Neuron (in vitro differentiated cells): ENCODE results near the gene OLFML3.
"Not testable (repeated sequence)": the region's sequence is repeated elsewhere in the genome, so short reads cannot be mapped to it uniquely, and the experiment has no call there.

Experiments
- H2AFZ ChIP-seq: one replicate; pipeline ENCODE4 v1.6.1; 2013; ENCODE audit warnings: low read depth, mild to moderate bottlenecking, inconsistent platforms, low read length, moderate library complexity
- H3K27me3 ChIP-seq: one replicate; pipeline ENCODE4 v1.6.1; 2013; ENCODE audit warnings: low read length; ENCODE audit not compliant: insufficient read depth
- H3K36me3 ChIP-seq: one replicate; pipeline ENCODE4 v1.6.1; 2013; ENCODE audit warnings: low read length; ENCODE audit not compliant: insufficient read depth
- H3K4me1 ChIP-seq: one replicate; pipeline ENCODE4 v1.6.1; 2013; ENCODE audit warnings: low read length; ENCODE audit not compliant: insufficient read depth
- H3K4me3 ChIP-seq: 2 replicates; pipeline ENCODE4 v1.5.1; 2013; ENCODE audit warnings: mild to moderate bottlenecking, low read length, moderate library complexity
- H3K9me3 ChIP-seq: one replicate; pipeline ENCODE4 v1.6.1; 2013; ENCODE audit warnings: low read length

The OLFML3 gene

DNA sequence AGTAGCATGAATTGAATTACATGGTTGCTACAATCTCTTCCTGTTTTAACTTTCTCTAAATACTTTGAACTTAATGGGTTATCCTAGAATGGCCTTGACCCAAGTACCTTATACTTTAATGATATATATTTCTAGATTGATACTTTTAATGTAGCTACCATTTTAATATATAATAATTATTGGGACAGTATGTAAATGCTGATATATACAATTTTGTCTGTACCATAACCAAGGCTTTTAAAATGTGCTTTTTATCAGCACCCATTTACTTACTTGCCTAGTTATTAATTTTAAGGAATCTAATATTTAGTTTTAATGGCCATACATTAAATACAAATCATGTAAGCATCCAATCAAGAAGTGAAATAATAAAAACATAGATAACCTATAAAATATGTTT is 36.7 kb upstream of the OLFML3 start:
- Histone ChIP-seq H3K4me3 (no peak overlapping the region), H3K36me3 (peaks cover 31% of the 10 kb centered on the region)

GRCh38 chr1:113943028-113943811 is 36.1 kb upstream of the OLFML3 start:
- H3K4me1 ChIP-seq, result no peaks in the 10 kb centered on the region
- peaks cover 31% of the 10 kb centered on the region for H3K36me3 ChIP-seq
- H2AFZ ChIP-seq, result no peak overlapping the region
- no peak overlapping the region for H3K4me3 ChIP-seq
- no peaks in the 10 kb centered on the region for H3K27me3 ChIP-seq
- peaks cover 7% of the 10 kb centered on the region for H3K9me3 ChIP-seq

More for the DNA sequence above, 36.7 kb upstream of the OLFML3 start:
- Histone ChIP-seq H3K4me1 (no peaks in the 10 kb centered on the region), H3K9me3 (peaks cover 7% of the 10 kb centered on the region), H2AFZ (no peak overlapping the region), H3K27me3 (no peaks in the 10 kb centered on the region)

GRCh38 chr1:113945329-113945728 is 33.9 kb upstream of the OLFML3 start:
- Histone ChIP-seq H2AFZ (no peak overlapping the region), H3K4me1 (no peaks in the 10 kb centered on the region), H3K9me3 (peaks cover 7% of the 10 kb centered on the region), H3K4me3 (no peak overlapping the region), H3K27me3 (no peaks in the 10 kb centered on the region), H3K36me3 (peaks cover 29% of the 10 kb centered on the region)

DNA sequence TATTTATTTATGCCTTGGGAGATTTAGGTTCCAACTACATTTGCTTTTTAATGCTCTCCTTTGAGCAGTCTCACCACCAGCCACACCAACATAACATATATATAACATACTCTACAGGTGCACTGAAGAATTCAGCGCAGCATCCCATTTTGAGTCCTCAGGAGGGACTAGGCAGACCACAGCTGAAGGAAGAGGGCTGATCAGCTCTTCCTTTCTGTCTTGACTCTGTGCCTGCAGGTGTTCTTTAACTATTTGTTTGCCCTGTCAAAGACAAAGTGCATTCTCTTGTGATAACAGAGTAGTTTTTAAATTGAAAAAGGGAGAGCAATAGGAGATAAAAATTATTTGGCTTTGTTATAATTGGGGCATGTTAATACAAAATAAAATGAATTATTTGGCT is 33.2 kb upstream of the OLFML3 start:
- no peaks in the 10 kb centered on the region for H3K4me1 ChIP-seq
- peaks cover 7% of the 10 kb centered on the region for H3K9me3 ChIP-seq
- no peak overlapping the region for H2AFZ ChIP-seq
- peaks cover 21% of the 10 kb centered on the region for H3K36me3 ChIP-seq
- H3K4me3 ChIP-seq, result no peak overlapping the region
- H3K27me3 ChIP-seq, result no peaks in the 10 kb centered on the region

GRCh38 chr1:113946678-113947387 is 32.4 kb upstream of the OLFML3 start:
- no peaks in the 10 kb centered on the region for H3K27me3 ChIP-seq
- H3K9me3 ChIP-seq, result peaks cover 7% of the 10 kb centered on the region
- H3K36me3 ChIP-seq, result peaks cover 17% of the 10 kb centered on the region
- no peak overlapping the region for H2AFZ ChIP-seq
- no peak overlapping the region for H3K4me3 ChIP-seq
- H3K4me1 ChIP-seq, result no peaks in the 10 kb centered on the region

GRCh38 chr1:113947388-113948107 is 31.7 kb upstream of the OLFML3 start:
- Histone ChIP-seq H2AFZ (no peak overlapping the region), H3K36me3 (peaks cover 15% of the 10 kb centered on the region)

DNA sequence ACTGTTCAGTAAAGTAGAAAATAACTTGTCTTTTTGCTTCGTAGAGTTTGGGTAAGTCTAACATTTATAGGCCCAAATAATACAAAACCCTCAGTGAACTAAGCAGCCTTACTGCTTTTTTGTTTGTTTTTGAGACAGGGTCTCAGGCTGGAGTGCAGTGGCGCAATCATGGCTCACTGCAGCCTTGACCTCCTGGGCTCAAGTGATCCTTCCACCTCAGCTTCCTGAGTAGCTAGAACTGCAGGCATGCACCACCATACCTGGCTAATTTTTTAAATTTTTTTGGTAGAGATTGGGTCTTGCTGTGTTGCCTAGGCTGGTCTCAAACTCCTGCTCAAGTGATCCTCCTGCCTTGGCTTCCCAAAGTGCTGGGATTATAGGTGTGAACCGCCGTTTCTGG is 31.1 kb upstream of the OLFML3 start:
- H3K36me3 ChIP-seq, result peaks cover 10% of the 10 kb centered on the region
- not testable (repeated sequence) for H2AFZ ChIP-seq, H3K4me3 ChIP-seq, H3K4me1 ChIP-seq, H3K9me3 ChIP-seq, H3K27me3 ChIP-seq

More at GRCh38 chr1:113947388-113948107, 31.7 kb upstream of the OLFML3 start:
- Histone ChIP-seq H3K4me1 (no peaks in the 10 kb centered on the region), H3K27me3 (no peaks in the 10 kb centered on the region), H3K9me3 (peaks cover 7% of the 10 kb centered on the region), H3K4me3 (no peak overlapping the region)

- Histone ChIP-seq H3K27me3 (no peaks in the 10 kb centered on the region), H3K4me3 (no peak overlapping the region), H3K36me3 (peaks cover 8% of the 10 kb centered on the region), H3K4me1 (no peaks in the 10 kb centered on the region), H2AFZ (no peak overlapping the region), H3K9me3 (peaks cover 4% of the 10 kb centered on the region)
Measured at GRCh38 chr1:113949007-113949406, 30.3 kb upstream of the OLFML3 start.

DNA sequence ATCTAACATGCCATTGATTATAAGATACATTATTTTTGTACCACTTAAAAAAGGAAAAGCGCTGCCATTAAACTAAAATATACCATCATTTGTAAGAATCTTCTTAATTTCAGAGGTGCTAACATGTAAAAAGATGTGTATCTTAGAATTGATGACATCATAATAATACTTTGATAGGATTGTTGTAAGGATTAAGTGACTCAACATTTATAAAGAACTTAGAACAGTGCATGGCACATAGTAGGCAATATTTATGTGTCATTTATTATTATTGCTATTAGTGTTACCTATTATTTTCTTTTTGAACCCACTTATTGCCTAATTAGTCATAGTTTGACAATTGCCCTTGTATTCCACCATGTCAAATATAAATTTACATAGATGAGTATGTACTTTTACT is 28.4 kb upstream of the OLFML3 start:
- no peak overlapping the region for H3K4me3 ChIP-seq
- H3K36me3 ChIP-seq, result peaks cover 13% of the 10 kb centered on the region
- no peaks in the 10 kb centered on the region for H3K9me3 ChIP-seq

GRCh38 chr1:113951719-113952118 is 27.6 kb upstream of the OLFML3 start:
- Histone ChIP-seq H3K4me1 (no peaks in the 10 kb centered on the region), H3K4me3 (no peak overlapping the region), H3K36me3 (peaks cover 17% of the 10 kb centered on the region), H3K9me3 (no peaks in the 10 kb centered on the region), H2AFZ (no peak overlapping the region), H3K27me3 (no peaks in the 10 kb centered on the region)

More for the DNA sequence above, 28.4 kb upstream of the OLFML3 start:
- Histone ChIP-seq H3K4me1 (no peaks in the 10 kb centered on the region), H3K27me3 (no peaks in the 10 kb centered on the region), H2AFZ (no peak overlapping the region)

DNA sequence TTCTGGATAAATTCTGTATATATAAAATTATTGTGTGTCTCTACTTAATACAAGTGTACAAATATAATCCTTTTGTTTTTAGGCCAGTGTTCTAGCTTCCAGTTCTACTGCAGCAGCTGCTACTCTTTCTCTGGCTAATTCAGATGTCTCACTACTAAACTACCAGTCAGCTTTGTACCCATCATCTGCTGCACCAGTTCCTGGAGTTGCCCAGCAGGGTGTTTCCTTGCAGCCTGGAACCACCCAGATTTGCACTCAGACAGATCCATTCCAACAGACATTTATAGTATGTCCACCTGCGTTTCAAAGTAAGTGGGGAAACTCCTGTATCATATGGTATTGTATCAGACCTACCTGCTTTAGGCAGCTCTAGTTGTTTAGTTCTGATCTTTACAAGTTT is 21.3 kb upstream of the OLFML3 start:
- H2AFZ ChIP-seq, result no peak overlapping the region
- no peaks in the 10 kb centered on the region for H3K4me1 ChIP-seq
- no peaks in the 10 kb centered on the region for H3K9me3 ChIP-seq
- no peaks in the 10 kb centered on the region for H3K27me3 ChIP-seq
- peaks cover 51% of the 10 kb centered on the region for H3K36me3 ChIP-seq
- H3K4me3 ChIP-seq, result no peak overlapping the region

DNA sequence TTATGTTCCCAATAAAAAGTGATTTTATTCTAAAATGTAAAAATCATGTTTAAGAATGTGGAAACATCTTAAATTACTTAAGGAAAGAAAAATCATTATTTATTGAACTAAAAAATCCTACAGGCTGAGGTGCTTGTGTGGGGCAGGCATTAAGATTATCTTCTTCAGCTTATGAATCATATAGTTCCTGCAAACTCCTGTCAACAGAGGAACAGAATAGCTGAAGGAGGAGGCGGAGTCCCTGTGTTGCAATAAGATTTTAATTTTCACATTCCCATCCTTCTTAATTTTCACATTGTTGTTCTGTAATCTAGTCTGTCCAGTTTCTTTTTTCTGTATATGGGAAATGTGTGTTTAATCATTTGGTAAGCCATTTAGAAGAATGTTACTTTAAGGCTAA is 20.6 kb upstream of the OLFML3 start:
- H3K9me3 ChIP-seq, result no peaks in the 10 kb centered on the region
- no peaks in the 10 kb centered on the region for H3K4me1 ChIP-seq
- no peak overlapping the region for H2AFZ ChIP-seq
- no peaks in the 10 kb centered on the region for H3K27me3 ChIP-seq
- H3K36me3 ChIP-seq, result peaks cover 57% of the 10 kb centered on the region
- no peak overlapping the region for H3K4me3 ChIP-seq

DNA sequence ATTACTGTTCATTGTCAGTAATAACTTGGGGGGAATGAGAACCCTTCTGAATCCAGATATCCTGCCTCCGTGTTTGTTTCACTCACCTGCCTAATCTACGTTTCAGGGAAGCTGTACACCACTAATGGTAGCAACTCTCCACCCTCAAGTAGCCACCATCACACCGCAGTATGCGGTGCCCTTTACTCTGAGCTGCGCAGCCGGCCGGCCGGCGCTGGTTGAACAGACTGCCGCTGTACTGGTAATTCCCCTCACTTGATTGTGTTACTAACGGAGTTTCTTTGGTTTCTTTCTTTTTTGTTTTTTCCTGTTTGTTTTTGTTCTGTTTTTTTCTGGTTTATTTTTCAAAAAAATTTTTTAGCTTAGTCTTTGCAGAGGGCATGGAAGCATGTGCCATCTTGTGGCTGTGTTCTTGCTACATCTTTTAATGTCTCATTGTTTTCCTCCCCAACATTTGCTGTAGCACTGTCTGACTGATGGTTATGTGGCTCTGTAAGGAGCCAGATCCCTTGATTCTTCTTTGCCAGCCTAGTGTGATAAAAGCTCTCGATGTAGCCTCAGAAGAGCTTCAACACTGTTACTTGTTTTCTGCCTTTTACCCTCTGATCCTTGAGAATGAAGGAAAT is 15.9 kb upstream of the OLFML3 start:
- Histone ChIP-seq H3K9me3 (peaks cover 5% of the 10 kb centered on the region), H3K27me3 (no peaks in the 10 kb centered on the region), H3K4me3 (no peak overlapping the region), H3K36me3 (peaks cover 50% of the 10 kb centered on the region), H3K4me1 (no peaks in the 10 kb centered on the region), H2AFZ (no peak overlapping the region)
